A549 treated with CORT108297 at 1 μM for 4 hours (cell line): ENCODE data around the gene SEMA3F. TPM values are rescaled to one million over a fixed set of nuclear protein-coding genes. Genes with fewer than 3 reads are reported as not detected.

Source experiments
- total RNA-seq: library from RNA; stranded (reverse); fragments of 200-300 nt; extraction: Qiagen RNA extraction; gene quantifications from 5 replicates; pipeline ENCODE4 v1.2.3, GENCODE V29; 2022

Gene SEMA3F
- total RNA-seq, result 7.0 to 12.2 TPM (median 10.6 TPM) in 5 replicates

GRCh38 chr3:50154840-50155490, at the start of gene SEMA3F:
Gene SEMA3F (plus strand): TSS chr3:50155324. CDS start chr3:50159623, 4,299 bp downstream.

GRCh38 chr3:50190936-50191660, 36.0 kb downstream of the SEMA3F start, which contains the start of gene GNAT1:
Gene GNAT1 (plus strand): TSS chr3:50191610. CDS start chr3:50191726, 116 bp downstream.

GRCh38 chr3:50204804-50205412, 49.8 kb downstream of the SEMA3F start, which contains the start of gene SLC38A3:
Gene SLC38A3 (plus strand): TSS chr3:50205271. CDS start chr3:50214200, 8,929 bp downstream.

GRCh38 chr3:50235716-50236483, 80.8 kb downstream of the SEMA3F start, which contains the start of gene GNAI2:
Gene GNAI2 (plus strand): TSS chr3:50236204. CDS start chr3:50236336, 132 bp downstream.

Other genes with a start within 250 kb of the SEMA3F start
- 5.8 to 9.4 TPM (median 8.4 TPM) in 5 replicates for gene MON1A, start 225.5 kb upstream of the SEMA3F start, total RNA-seq
- gene RBM6, start 215.2 kb upstream of the SEMA3F start, total RNA-seq, result 23.6 to 32.9 TPM (median 26.4 TPM) in 5 replicates
- gene RBM5, start 66.4 kb upstream of the SEMA3F start, total RNA-seq, result 30.1 to 36.0 TPM (median 33.7 TPM) in 5 replicates
- gene GNAT1, start 36.3 kb downstream of the SEMA3F start, total RNA-seq, result 0.06 TPM in 1 of 5 replicates, not detected in the others
- 0.02 to 0.23 TPM (median 0.08 TPM) in 4 of 5 replicates, not detected in the other for gene SLC38A3, start 49.9 kb downstream of the SEMA3F start, total RNA-seq
- gene GNAI2, start 80.9 kb downstream of the SEMA3F start, total RNA-seq, result 34.4 to 48.3 TPM (median 45.0 TPM) in 5 replicates
- gene SEMA3B, start 113.8 kb downstream of the SEMA3F start, total RNA-seq, result 5.6 to 10.6 TPM (median 8.3 TPM) in 5 replicates
- gene LSMEM2, start 123.8 kb downstream of the SEMA3F start, total RNA-seq, result 0.09 TPM in 2 of 5 replicates, not detected in the others
- 72.3 to 104 TPM (median 92.6 TPM) in 5 replicates for gene IFRD2, start 137.1 kb downstream of the SEMA3F start, total RNA-seq
- gene HYAL3, start 144.1 kb downstream of the SEMA3F start, total RNA-seq, result 7.0 to 9.6 TPM (median 8.9 TPM) in 5 replicates
- 4.6 to 7.6 TPM (median 7.1 TPM) in 5 replicates for gene NAA80, start 144.1 kb downstream of the SEMA3F start, total RNA-seq
- 0.37 to 0.52 TPM (median 0.44 TPM) in 5 replicates for gene HYAL1, start 148.2 kb downstream of the SEMA3F start, total RNA-seq
- gene HYAL2, start 167.4 kb downstream of the SEMA3F start, total RNA-seq, result 17.4 to 28.8 TPM (median 25.6 TPM) in 5 replicates
- gene TUSC2, start 172.9 kb downstream of the SEMA3F start, total RNA-seq, result 23.3 to 43.8 TPM (median 36.8 TPM) in 5 replicates
- gene RASSF1, start 185.5 kb downstream of the SEMA3F start, total RNA-seq, result 16.7 to 21.1 TPM (median 20.4 TPM) in 5 replicates
- gene ZMYND10, start 190.4 kb downstream of the SEMA3F start, total RNA-seq, result 0.93 to 1.8 TPM (median 1.1 TPM) in 5 replicates
- gene NPRL2, start 195.5 kb downstream of the SEMA3F start, total RNA-seq, result 12.2 to 15.4 TPM (median 13.0 TPM) in 5 replicates
- gene CYB561D2, start 195.5 kb downstream of the SEMA3F start, total RNA-seq, result 14.7 to 22.9 TPM (median 22.3 TPM) in 5 replicates
- gene TMEM115, start 204.2 kb downstream of the SEMA3F start, total RNA-seq, result 37.7 to 48.2 TPM (median 47.5 TPM) in 5 replicates